Panc1 (cell line): ENCODE measurements around the gene ITPR2. TPM values are rescaled to one million over a fixed set of nuclear protein-coding genes. Genes with fewer than 3 reads are reported as not detected.
A peak's percentile ranks its signal among the peaks of the same experiment; 100 is the strongest.

Experiments used
- ATAC-seq: fragments of 200-7000 bp; cut with Tn5 transposase; 2 replicates; pipeline ENCODE4 v1.9.1; 2020; ENCODE audit warnings: mild to moderate bottlenecking, moderate library complexity
- BruUV-seq: library from RNA; stranded (reverse); fragments of 400-500 nt; replicated peaks from 2 replicates; lab custom pipeline; 2021; lab: Mats Ljungman, UMichigan
- CTCF ChIA-PET: fragments of 300-600 bp; sonication (Branson Sonifier 250); formaldehyde crosslinking; loops from one replicate; lab custom pipeline; 2022; ENCODE audit warnings: antibody characterized with exemption; lab: Charles Lee
- POLR2A ChIA-PET: fragments of 300-600 bp; sonication (Branson Sonifier 250); formaldehyde crosslinking; loops from one replicate; lab custom pipeline; 2022; ENCODE audit warnings: antibody characterized with exemption; lab: Charles Lee
- DNase-seq: peaks from one replicate; pipeline ENCODE4 v3.0.0-alpha.2; 2010; ENCODE audit warnings: low read depth, low spot score
- H3K27ac ChIP-seq: 2 replicates; pipeline ENCODE4 v1.5.1; 2011; ENCODE audit warnings: mild to moderate bottlenecking, low read length, inconsistent platforms
- H3K27me3 ChIP-seq: fragments of 200-500 bp; sonication (Bioruptor generic); 2 replicates; pipeline ENCODE4 v1.6.0; 2014; ENCODE audit warnings: low read length, inconsistent platforms; ENCODE audit not compliant: control insufficient read depth, insufficient read depth
- H3K36me3 ChIP-seq: fragments of 200-500 bp; sonication (Bioruptor generic); 2 replicates; pipeline ENCODE4 v1.5.1; 2014; ENCODE audit warnings: inconsistent platforms, mild to moderate bottlenecking, low read length, moderate library complexity; ENCODE audit not compliant: control insufficient read depth, insufficient read depth
- H3K4me1 ChIP-seq: 2 replicates; pipeline ENCODE4 v1.5.1; 2011; ENCODE audit warnings: inconsistent platforms, mild to moderate bottlenecking, low read length, moderate library complexity; ENCODE audit not compliant: control insufficient read depth, insufficient read depth
- H3K4me3 ChIP-seq, 2 experiments: 2 replicates each; pipeline ENCODE4 v1.5.1; 2011 to 2012; ENCODE audit warnings: low read depth in 2 of 2, low read length in 2 of 2, mild to moderate bottlenecking in 2 of 2, inconsistent platforms in 1 of 2, moderate library complexity in 1 of 2
- H3K9me3 ChIP-seq: fragments of 200-500 bp; sonication (Bioruptor generic); 2 replicates; pipeline ENCODE4 v1.5.1; 2014; ENCODE audit warnings: low read depth, mild to moderate bottlenecking, inconsistent platforms, low read length, moderate library complexity; ENCODE audit not compliant: control insufficient read depth, insufficient read depth
- CTCF ChIP-seq: fragments of 450-650 bp; IDR thresholded peaks from 2 replicates; pipeline ENCODE4 v1.5.1; 2017; ENCODE audit warnings: mild to moderate bottlenecking
- POLR2AphosphoS5 ChIP-seq: IDR thresholded peaks from 2 replicates; pipeline ENCODE4 v1.6.1; 2012; ENCODE audit warnings: mild to moderate bottlenecking, low read depth, low read length, moderate library complexity
- REST ChIP-seq, 2 experiments: IDR thresholded peaks; 2 replicates each; pipeline ENCODE4 v1.6.1; 2011 to 2012; ENCODE audit warnings: low read depth in 2 of 2, control low read depth in 1 of 2, low read length in 1 of 2, mild to moderate bottlenecking in 1 of 2, moderate library complexity in 1 of 2; ENCODE audit not compliant: insufficient read depth in 1 of 2
- SIN3A ChIP-seq: IDR thresholded peaks from 2 replicates; pipeline ENCODE4 v1.6.1; 2012; ENCODE audit warnings: low read depth, mild to moderate bottlenecking, low read length, moderate library complexity, borderline replicate concordance; ENCODE audit not compliant: insufficient read depth
- TCF7L2 ChIP-seq: IDR thresholded peaks from 2 replicates; pipeline ENCODE4 v1.6.1; 2011; ENCODE audit warnings: mild to moderate bottlenecking, low read depth, low read length, inconsistent platforms
- in situ Hi-C: cut with HindIII; loops from 2 replicates; pipeline ENCODE4 v1.10.0; 2016; ENCODE audit warnings: low sequenced_read_pairs, low pct_unique_long_range_greater_than_20kb
- intact Hi-C: fragments of 100-400 bp; cut with micrococcal nuclease; formaldehyde crosslinking; loops from one replicate; pipeline ENCODE4 v1.10.0; 2022; ENCODE audit not compliant: unreplicated experiment
- total RNA-seq: library from RNA; stranded (reverse); gene quantifications from one replicate; pipeline ENCODE4 v1.2.1, GENCODE V29; 2021; ENCODE audit not compliant: unreplicated experiment

Gene ITPR2
- total RNA-seq, 1 experiment from 2014 or later: 41.8 TPM

- H3K4me3 ChIP-seq: no peak overlapping the region
- CTCF ChIA-PET: no interaction called here
Observed at GRCh38 chr12:26690601-26691000, 142.4 kb downstream of the ITPR2 start.

GRCh38 chr12:26689281-26689841 is 143.6 kb downstream of the ITPR2 start:
- Histone ChIP-seq H3K27me3 (no peaks in the 10 kb centered on the region), H3K27ac (peak overlapping the region; percentile 96), H3K36me3 (0 out of 2 replicates have a peak, but pooled peaks cover 2% of the 10 kb centered on the region), H3K4me1 (peaks cover 43% of the 10 kb centered on the region), H3K9me3 (peaks cover 2% of the 10 kb centered on the region; the same call in 1 of the 2 replicates), H3K4me3 (no peak overlapping the region)
- ATAC-seq (no peak), DNase-seq (no peak)
- CTCF ChIA-PET: no interaction called here
- POLR2A ChIA-PET: interaction anchor here (0.6 kb wide), 1 partner anchor 417 kb away, joined by 3 read pairs; no protein-coding TSS in a partner anchor
- in situ Hi-C loops: no loop called here
- intact Hi-C loops: no loop called here
- BruUV-seq: no TSS peak
- TF ChIP-seq CTCF (no peak), REST (IDR thresholded peaks at IDR 0.05; ENCODE audit: insufficient read depth in 1 of 2, low read depth in 2 of 2, low read length in 1 of 2) (no peak), POLR2AphosphoS5 (no peak), TCF7L2 (no peak), SIN3A (no peak)

More at GRCh38 chr12:26690601-26691000, 142.4 kb downstream of the ITPR2 start:
- ATAC-seq (no peak), DNase-seq (no peak)
- intact Hi-C loops (no loop called here), in situ Hi-C loops (no loop called here)
- BruUV-seq: no TSS peak
- TF ChIP-seq SIN3A (no peak), POLR2AphosphoS5 (no peak), CTCF (no peak), TCF7L2 (no peak), REST (IDR thresholded peaks at IDR 0.05; ENCODE audit: insufficient read depth in 1 of 2, low read depth in 2 of 2, low read length in 1 of 2) (no peak)
- Histone ChIP-seq H3K4me1 (peaks cover 43% of the 10 kb centered on the region), H3K9me3 (no peaks in the 10 kb centered on the region), H3K27ac (peak overlapping the region; percentile 96), H3K27me3 (no peaks in the 10 kb centered on the region), H3K36me3 (0 out of 2 replicates have a peak, but pooled peaks cover 2% of the 10 kb centered on the region)
- POLR2A ChIA-PET: no interaction called here
